Testis (tissue), 2 donors: ENCODE measurements around the gene CEACAM19.

ENCODE experiments used
- POLR2A ChIP-seq: fragments of 450-650 bp; IDR thresholded peaks from one replicate; pipeline ENCODE4 v1.6.1; 2017; ENCODE audit warnings: antibody characterized with exemption, mild to moderate bottlenecking, moderate library complexity
- TF ChIP-seq, protein P1 (sequence below), 3 experiments: fragments of 450-650 bp in 2 of 3; fragments of 200-600 bp in 1 of 3; sonication (generic) in 1 of 3; IDR thresholded peaks; one replicate each; pipeline ENCODE4 v1.5.1; 2016 to 2019; ENCODE audit warnings: antibody characterized with exemption in 3 of 3, mild to moderate bottlenecking in 2 of 3, moderate library complexity in 1 of 3

DNA sequence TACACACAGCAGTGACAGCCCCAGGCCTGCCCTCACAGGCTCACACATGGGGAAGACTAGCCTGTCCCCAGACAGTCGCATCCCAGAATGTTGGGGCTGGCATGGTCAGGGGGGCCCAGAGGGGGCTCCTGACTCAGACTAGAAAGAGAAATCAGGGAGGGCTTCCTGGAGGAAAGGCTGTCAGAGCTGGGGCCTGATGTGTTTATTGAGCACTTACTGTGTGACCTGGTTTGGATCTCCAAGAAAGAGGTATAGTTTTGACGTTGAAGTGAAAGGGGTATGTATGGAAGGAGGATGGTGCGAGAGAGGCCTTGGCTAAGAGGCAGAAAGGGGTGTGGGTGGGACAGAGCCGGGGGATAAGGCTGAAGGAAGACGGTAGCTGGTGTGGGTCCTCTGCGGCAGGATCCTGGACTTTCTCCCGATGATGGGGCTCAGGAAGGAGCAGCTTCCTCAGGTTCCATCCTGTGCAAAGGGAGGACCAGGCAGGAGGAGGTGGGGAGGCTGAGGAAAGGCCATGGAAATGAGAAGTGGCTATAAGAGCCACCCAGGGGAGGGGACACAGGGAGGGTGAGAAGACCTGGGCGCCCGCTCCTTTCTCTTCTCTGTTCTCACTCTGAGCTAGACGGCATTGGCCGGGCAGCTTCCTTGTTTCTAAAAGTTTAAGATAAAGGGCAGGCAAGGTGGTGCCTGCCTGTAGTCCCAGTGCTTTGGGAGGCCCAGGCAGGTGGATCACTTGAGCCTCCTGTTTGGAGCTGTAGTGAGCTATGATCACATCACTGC, 61.1 kb downstream of the CEACAM19 start:
- TF ChIP-seq, protein P1, sequence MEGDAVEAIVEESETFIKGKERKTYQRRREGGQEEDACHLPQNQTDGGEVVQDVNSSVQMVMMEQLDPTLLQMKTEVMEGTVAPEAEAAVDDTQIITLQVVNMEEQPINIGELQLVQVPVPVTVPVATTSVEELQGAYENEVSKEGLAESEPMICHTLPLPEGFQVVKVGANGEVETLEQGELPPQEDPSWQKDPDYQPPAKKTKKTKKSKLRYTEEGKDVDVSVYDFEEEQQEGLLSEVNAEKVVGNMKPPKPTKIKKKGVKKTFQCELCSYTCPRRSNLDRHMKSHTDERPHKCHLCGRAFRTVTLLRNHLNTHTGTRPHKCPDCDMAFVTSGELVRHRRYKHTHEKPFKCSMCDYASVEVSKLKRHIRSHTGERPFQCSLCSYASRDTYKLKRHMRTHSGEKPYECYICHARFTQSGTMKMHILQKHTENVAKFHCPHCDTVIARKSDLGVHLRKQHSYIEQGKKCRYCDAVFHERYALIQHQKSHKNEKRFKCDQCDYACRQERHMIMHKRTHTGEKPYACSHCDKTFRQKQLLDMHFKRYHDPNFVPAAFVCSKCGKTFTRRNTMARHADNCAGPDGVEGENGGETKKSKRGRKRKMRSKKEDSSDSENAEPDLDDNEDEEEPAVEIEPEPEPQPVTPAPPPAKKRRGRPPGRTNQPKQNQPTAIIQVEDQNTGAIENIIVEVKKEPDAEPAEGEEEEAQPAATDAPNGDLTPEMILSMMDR (IDR thresholded peaks at IDR 0.05): no peak
- no peak for TF ChIP-seq POLR2A
